Transverse colon (tissue), 4 donors: Measurements from ENCODE around the gene GRK3. TPM values are rescaled to one million over a fixed set of nuclear protein-coding genes. Genes with fewer than 3 reads are reported as not detected.

Experiments used
- DNase-seq: peaks from one replicate; pipeline ENCODE4 v3.0.0-alpha.2; 2019
- H3K27ac ChIP-seq, 4 donors: fragments of 200-600 bp; sonication (generic); 2 replicates each; pipeline ENCODE4 v1.5.1; 2016 to 2018; ENCODE audit warnings: inconsistent platforms in 4 of 4
- H3K27me3 ChIP-seq: fragments of 200-600 bp; sonication (generic); 2 replicates; pipeline ENCODE4 v1.5.1; 2017; ENCODE audit warnings: inconsistent platforms
- H3K36me3 ChIP-seq, 4 donors: fragments of 200-600 bp; sonication (generic); 2 replicates each; pipeline ENCODE4 v1.5.1; 2017 to 2019; ENCODE audit warnings: inconsistent platforms in 4 of 4
- H3K4me1 ChIP-seq, 4 donors: fragments of 200-600 bp; sonication (generic); 2 replicates each; pipeline ENCODE4 v1.5.1; 2017 to 2020; ENCODE audit warnings: inconsistent platforms in 4 of 4
- H3K4me3 ChIP-seq, 4 donors: fragments of 200-600 bp; sonication (generic); 1 replicate in 1 of 4; 2 replicates in 3 of 4; pipeline versions ENCODE4 v1.5.1 to v1.6.1; 2017 to 2019; ENCODE audit warnings: inconsistent platforms in 4 of 4
- H3K9me3 ChIP-seq, 2 donors: fragments of 200-600 bp; sonication (generic); 2 replicates each; pipeline ENCODE4 v1.5.1; 2017 to 2019; ENCODE audit warnings: inconsistent platforms in 2 of 2
- CTCF ChIP-seq, 5 experiments: fragments of 200-600 bp in 3 of 5; fragments of 450-650 bp in 2 of 5; sonication (generic) in 3 of 5; IDR thresholded peaks; 1 replicate in 2 of 5; 2 replicates in 3 of 5; pipeline ENCODE4 v1.5.1; 2016 to 2017; ENCODE audit warnings: antibody characterized with exemption in 5 of 5, inconsistent platforms in 3 of 5, mild to moderate bottlenecking in 2 of 5, moderate library complexity in 1 of 5
- EP300 ChIP-seq: sonication (generic); formaldehyde crosslinking; IDR thresholded peaks from one replicate; pipeline ENCODE4 v1.6.1; 2017; ENCODE audit warnings: antibody characterized with exemption, low read depth
- POLR2A ChIP-seq: fragments of 450-650 bp; IDR thresholded peaks from one replicate; pipeline ENCODE4 v1.6.1; 2016; ENCODE audit warnings: antibody characterized with exemption, mild to moderate bottlenecking, moderate library complexity
- POLR2AphosphoS5 ChIP-seq, 3 donors: sonication (generic); formaldehyde crosslinking; IDR thresholded peaks; one replicate each; pipeline ENCODE4 v1.6.1; 2016; ENCODE audit warnings: antibody characterized with exemption in 3 of 3
- WGBS, 2 donors: methylation state at CpG; one replicate each; pipeline ENCODE4 v1.1.5; 2018; ENCODE audit warnings: low coverage in 1 of 2; 5-methylcytosine and 5-hydroxymethylcytosine counted together
- in situ Hi-C, 4 donors: fragments of 200-750 bp; cut with MboI; loops; one replicate each; pipeline versions ENCODE4 v1.15.0 to v1.15.1; 2017; ENCODE audit warnings: low sequenced_read_pairs in 3 of 4, low pct_ligation_motif_present in 1 of 4, low pct_unique_long_range_greater_than_20kb in 1 of 4
- intact Hi-C: fragments of 100-400 bp; cut with DNase I; formaldehyde crosslinking; loops from one replicate; pipeline ENCODE4 v1.15.1; 2023; ENCODE audit warnings: low total_unique reads
- total RNA-seq, 4 donors: library from RNA; depleted of rRNA; stranded (reverse); fragments of >200 nt; gene quantifications; one replicate each; pipeline ENCODE4 v1.1.0, GENCODE V29; 2016

The GRK3 gene
- total RNA-seq, 4 donors from 2014 or later = 1.6 to 7.9 (median 4.2) TPM

GRCh38 chr22:25760294-25760693 is 195.8 kb downstream of the GRK3 start:
- in situ Hi-C loops (loop anchor here in 1 of 4 donors (25.0 kb wide), 1 partner anchor 298 kb away; no protein-coding TSS in a partner anchor), intact Hi-C loops (no loop called here)
- 49 to 94% methylated on average over 1 to 2 of the region's 2 CpGs for WGBS, 2 donors
- DNase-seq = no peak
- Histone ChIP-seq H3K27ac (no peak overlapping the region), H3K4me3 (no peak overlapping the region), H3K4me1 (no peaks in the 10 kb centered on the region), H3K36me3 (no peaks in the 10 kb centered on the region), H3K27me3 (no peaks in the 10 kb centered on the region), H3K9me3 (no peaks in the 10 kb centered on the region)
- TF ChIP-seq EP300 (no peak), POLR2A (no peak), POLR2AphosphoS5 (IDR thresholded peaks at IDR 0.05) (no peak), CTCF (IDR thresholded peaks at IDR 0.05) (no peak)

GRCh38 chr22:25760848-25761595 is 196.5 kb downstream of the GRK3 start:
- TF ChIP-seq EP300 = no peak
- no peak for TF ChIP-seq CTCF (IDR thresholded peaks at IDR 0.05)
- TF ChIP-seq POLR2A = no peak
- no peak for TF ChIP-seq POLR2AphosphoS5 (IDR thresholded peaks at IDR 0.05)
- no peaks in the 10 kb centered on the region for H3K9me3 ChIP-seq
- H3K27me3 ChIP-seq = no peaks in the 10 kb centered on the region
- no peak overlapping the region for H3K4me3 ChIP-seq
- in situ Hi-C loops (loop anchor here in 1 of 4 donors (25.0 kb wide), 1 partner anchor 299 kb away; no protein-coding TSS in a partner anchor), intact Hi-C loops (no loop called here)
- H3K27ac ChIP-seq = no peak overlapping the region
- 83 to 87% methylated on average over 7 to 14 of the region's 15 CpGs for WGBS, 2 donors
- H3K36me3 ChIP-seq = no peaks in the 10 kb centered on the region
- DNase-seq = no peak
- no peaks in the 10 kb centered on the region for H3K4me1 ChIP-seq

- Histone ChIP-seq H3K4me1 (no peaks in the 10 kb centered on the region), H3K9me3 (no peaks in the 10 kb centered on the region), H3K27me3 (no peaks in the 10 kb centered on the region), H3K27ac (no peak overlapping the region), H3K36me3 (no peaks in the 10 kb centered on the region), H3K4me3 (no peak overlapping the region)
- WGBS, 2 donors = 98 to 100% methylated on average over 1 to 5 of the region's 5 CpGs
- in situ Hi-C loops = loop anchor here in 1 of 4 donors (25.0 kb wide), 1 partner anchor 300 kb away; no protein-coding TSS in a partner anchor
- DNase-seq = no peak
- TF ChIP-seq POLR2AphosphoS5 (IDR thresholded peaks at IDR 0.05) = no peak
- TF ChIP-seq CTCF (IDR thresholded peaks at IDR 0.05) = no peak
- TF ChIP-seq POLR2A = no peak
- no peak for TF ChIP-seq EP300
- intact Hi-C loops = no loop called here
Measured at GRCh38 chr22:25762147-25762546, 197.7 kb downstream of the GRK3 start.

GRCh38 chr22:25763239-25763777 is 198.8 kb downstream of the GRK3 start:
- intact Hi-C loops (no loop called here), in situ Hi-C loops (loop anchor here in 1 of 4 donors (25.0 kb wide), 1 partner anchor 301 kb away; no protein-coding TSS in a partner anchor)
- Histone ChIP-seq H3K27ac (no peak overlapping the region), H3K4me1 (no peaks in the 10 kb centered on the region), H3K4me3 (no peak overlapping the region), H3K27me3 (no peaks in the 10 kb centered on the region), H3K9me3 (no peaks in the 10 kb centered on the region), H3K36me3 (no peaks in the 10 kb centered on the region)
- no peak for TF ChIP-seq POLR2A
- no peak for TF ChIP-seq POLR2AphosphoS5 (IDR thresholded peaks at IDR 0.05)
- TF ChIP-seq EP300 = no peak
- no peak for TF ChIP-seq CTCF (IDR thresholded peaks at IDR 0.05)
- DNase-seq = no peak
- 67 to 81% methylated on average over 7 of the region's 7 CpGs for WGBS, 2 donors
